Measurements from ENCODE around the gene KDM2A. TPM values are rescaled to one million over a fixed set of nuclear protein-coding genes. Genes with fewer than 3 reads are reported as not detected.

The KDM2A gene
- total RNA-seq, 1 donor from 2014 or later, result 38.4 TPM

- H3K36me3 ChIP-seq (ENCODE audit: control insufficient read depth, insufficient read depth, low read length), result no peaks in the 10 kb centered on the region
These were observed 39.9 kb upstream of the KDM2A start for GRCh38 chr11:67079065-67079705.

GRCh38 chr11:67082071-67082791 is 36.8 kb upstream of the KDM2A start:
- Histone ChIP-seq H3K4me3 (ENCODE audit: low read depth, low read length) (peak overlapping the region; percentile 6), H3K27me3 (ENCODE audit: control insufficient read depth, insufficient read depth, low read length) (no peaks in the 10 kb centered on the region), H3K36me3 (ENCODE audit: control insufficient read depth, insufficient read depth, low read length) (no peaks in the 10 kb centered on the region)
- peak; percentile 29 for TF ChIP-seq CTCF (IDR thresholded peaks at IDR 0.05; ENCODE audit: insufficient read depth, low read length, severe bottlenecking)
- FAIRE-seq (no peak), DNase-seq (ENCODE audit: low read depth) (no peak)

More at GRCh38 chr11:67079065-67079705, 39.9 kb upstream of the KDM2A start:
- H3K4me3 ChIP-seq (ENCODE audit: low read depth, low read length), result no peak overlapping the region
- no peaks in the 10 kb centered on the region for H3K27me3 ChIP-seq (ENCODE audit: control insufficient read depth, insufficient read depth, low read length)
- DNase-seq (ENCODE audit: low read depth) (no peak), FAIRE-seq (no peak)
- TF ChIP-seq CTCF (IDR thresholded peaks at IDR 0.05; ENCODE audit: insufficient read depth, low read length, severe bottlenecking), result no peak

- TF ChIP-seq CTCF (IDR thresholded peaks at IDR 0.05; ENCODE audit: insufficient read depth, low read length, severe bottlenecking), result no peak
- FAIRE-seq, result no peak
These were observed 35.2 kb upstream of the KDM2A start for GRCh38 chr11:67083786-67084366.

GRCh38 chr11:67085617-67086016 is 33.4 kb upstream of the KDM2A start:
- Histone ChIP-seq H3K4me3 (ENCODE audit: low read depth, low read length) (no peak overlapping the region), H3K27me3 (ENCODE audit: control insufficient read depth, insufficient read depth, low read length) (no peaks in the 10 kb centered on the region), H3K36me3 (ENCODE audit: control insufficient read depth, insufficient read depth, low read length) (no peaks in the 10 kb centered on the region)
- FAIRE-seq, result no peak
- TF ChIP-seq CTCF (IDR thresholded peaks at IDR 0.05; ENCODE audit: insufficient read depth, low read length, severe bottlenecking), result no peak
- no peak for DNase-seq (ENCODE audit: low read depth)

More at GRCh38 chr11:67083786-67084366, 35.2 kb upstream of the KDM2A start:
- DNase-seq (ENCODE audit: low read depth), result no peak
- Histone ChIP-seq H3K27me3 (ENCODE audit: control insufficient read depth, insufficient read depth, low read length) (no peaks in the 10 kb centered on the region), H3K4me3 (ENCODE audit: low read depth, low read length) (no peak overlapping the region), H3K36me3 (ENCODE audit: control insufficient read depth, insufficient read depth, low read length) (no peaks in the 10 kb centered on the region)

- TF ChIP-seq CTCF (IDR thresholded peaks at IDR 0.05; ENCODE audit: insufficient read depth, low read length, severe bottlenecking), result no peak
- Histone ChIP-seq H3K36me3 (ENCODE audit: control insufficient read depth, insufficient read depth, low read length) (no peaks in the 10 kb centered on the region), H3K27me3 (ENCODE audit: control insufficient read depth, insufficient read depth, low read length) (no peaks in the 10 kb centered on the region), H3K4me3 (ENCODE audit: low read depth, low read length) (no peak overlapping the region)
- FAIRE-seq (no peak), DNase-seq (ENCODE audit: low read depth) (no peak)
These were observed 28.3 kb upstream of the KDM2A start for GRCh38 chr11:67090717-67091116.
